ENCODE measurements around the gene CDC42SE2. TPM values are rescaled to one million over a fixed set of nuclear protein-coding genes. Genes with fewer than 3 reads are reported as not detected.
"Not testable (repeated sequence)": the region's sequence is repeated elsewhere in the genome, so short reads cannot be mapped to it uniquely, and the experiment has no call there.

Gene CDC42SE2
- total RNA-seq, 2 experiments from 2014 or later = 100 to 102 TPM

DNA sequence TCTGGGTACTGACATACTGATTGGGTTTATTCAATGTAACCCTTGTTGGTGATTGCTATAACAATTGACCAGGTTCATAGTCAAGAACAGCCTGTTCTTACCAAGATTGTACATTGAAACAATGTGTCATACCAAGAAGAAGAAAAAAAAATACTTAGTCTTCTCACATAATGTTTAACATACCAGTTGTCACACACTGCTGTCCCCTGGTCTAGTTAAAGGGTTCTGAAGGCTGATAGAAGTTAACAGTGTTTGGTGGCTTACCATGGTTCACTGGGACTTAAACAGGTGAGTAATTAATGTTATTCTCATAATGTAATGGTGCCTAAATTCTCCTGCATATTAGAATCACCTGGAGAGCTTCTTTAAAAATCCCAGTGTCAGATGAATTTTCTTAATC is 18.5 kb upstream of the CDC42SE2 start:
- Mint-ChIP-seq H3K36me3 (ENCODE audit: low read depth) (peaks cover 1% of the 10 kb centered on the region), H3K9me3 (peaks cover 2% of the 10 kb centered on the region), H3K27ac (no peak overlapping the region), H3K27me3 (no peaks in the 10 kb centered on the region), H3K4me3 (no peak overlapping the region), H3K4me1 (ENCODE audit: low read depth) (peaks cover 28% of the 10 kb centered on the region)
- intact Hi-C loops (cut with micrococcal nuclease) = no loop called here
- ChIA-PET CTCF (interaction anchor here (1.4 to 1.5 kb wide), 2 partner anchors 9 to 20 kb away, joined by 3 to 4 read pairs; no protein-coding TSS in a partner anchor), POLR2A (interaction anchor here (1.2 to 1.3 kb wide), 2 partner anchors 9 to 19 kb away, joined by 3 read pairs; partner anchors contain the start of gene CDC42SE2)
- DNase-seq = no peak
- TF ChIP-seq, protein P1, sequence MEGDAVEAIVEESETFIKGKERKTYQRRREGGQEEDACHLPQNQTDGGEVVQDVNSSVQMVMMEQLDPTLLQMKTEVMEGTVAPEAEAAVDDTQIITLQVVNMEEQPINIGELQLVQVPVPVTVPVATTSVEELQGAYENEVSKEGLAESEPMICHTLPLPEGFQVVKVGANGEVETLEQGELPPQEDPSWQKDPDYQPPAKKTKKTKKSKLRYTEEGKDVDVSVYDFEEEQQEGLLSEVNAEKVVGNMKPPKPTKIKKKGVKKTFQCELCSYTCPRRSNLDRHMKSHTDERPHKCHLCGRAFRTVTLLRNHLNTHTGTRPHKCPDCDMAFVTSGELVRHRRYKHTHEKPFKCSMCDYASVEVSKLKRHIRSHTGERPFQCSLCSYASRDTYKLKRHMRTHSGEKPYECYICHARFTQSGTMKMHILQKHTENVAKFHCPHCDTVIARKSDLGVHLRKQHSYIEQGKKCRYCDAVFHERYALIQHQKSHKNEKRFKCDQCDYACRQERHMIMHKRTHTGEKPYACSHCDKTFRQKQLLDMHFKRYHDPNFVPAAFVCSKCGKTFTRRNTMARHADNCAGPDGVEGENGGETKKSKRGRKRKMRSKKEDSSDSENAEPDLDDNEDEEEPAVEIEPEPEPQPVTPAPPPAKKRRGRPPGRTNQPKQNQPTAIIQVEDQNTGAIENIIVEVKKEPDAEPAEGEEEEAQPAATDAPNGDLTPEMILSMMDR (IDR thresholded peaks at IDR 0.05) = no peak
- ATAC-seq = no peak

DNA sequence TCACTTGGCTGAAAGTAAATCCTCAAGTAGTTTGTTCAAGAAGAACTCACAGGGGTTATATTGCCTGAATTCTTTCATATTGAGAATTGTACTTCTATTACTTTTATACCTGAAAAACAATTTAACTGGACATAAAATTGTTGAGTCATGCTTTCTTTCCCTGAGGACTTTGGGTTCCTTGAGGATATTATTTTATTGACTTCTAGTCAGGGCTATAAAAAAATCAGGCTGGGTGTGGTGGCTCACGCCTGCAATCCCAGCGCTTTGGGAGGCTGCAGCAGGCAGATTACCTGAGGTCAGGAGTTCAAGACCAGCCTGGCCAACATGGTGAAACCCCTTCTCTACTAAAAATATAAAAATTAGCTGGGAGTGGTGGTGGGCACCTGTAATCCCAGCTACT is 17.9 kb upstream of the CDC42SE2 start:
- ChIA-PET CTCF (interaction anchor here (1.4 to 1.5 kb wide), 2 partner anchors 9 to 20 kb away, joined by 3 to 4 read pairs; no protein-coding TSS in a partner anchor), POLR2A (interaction anchor here (0.6 to 1.3 kb wide), 3 partner anchors 8 to 35 kb away, joined by 3 read pairs; partner anchors contain the start of gene CDC42SE2)
- no peak overlapping the region for H3K27ac Mint-ChIP-seq
- no peak for ATAC-seq
- H3K36me3 Mint-ChIP-seq (ENCODE audit: low read depth) = peaks cover 1% of the 10 kb centered on the region
- H3K4me3 Mint-ChIP-seq = no peak overlapping the region
- H3K27me3 Mint-ChIP-seq = no peaks in the 10 kb centered on the region
- no peak for DNase-seq
- peaks cover 2% of the 10 kb centered on the region for H3K9me3 Mint-ChIP-seq
- intact Hi-C loops (cut with micrococcal nuclease) = no loop called here
- peaks cover 33% of the 10 kb centered on the region for H3K4me1 Mint-ChIP-seq (ENCODE audit: low read depth)
- TF ChIP-seq, protein P1 (IDR thresholded peaks at IDR 0.05) = no peak

DNA sequence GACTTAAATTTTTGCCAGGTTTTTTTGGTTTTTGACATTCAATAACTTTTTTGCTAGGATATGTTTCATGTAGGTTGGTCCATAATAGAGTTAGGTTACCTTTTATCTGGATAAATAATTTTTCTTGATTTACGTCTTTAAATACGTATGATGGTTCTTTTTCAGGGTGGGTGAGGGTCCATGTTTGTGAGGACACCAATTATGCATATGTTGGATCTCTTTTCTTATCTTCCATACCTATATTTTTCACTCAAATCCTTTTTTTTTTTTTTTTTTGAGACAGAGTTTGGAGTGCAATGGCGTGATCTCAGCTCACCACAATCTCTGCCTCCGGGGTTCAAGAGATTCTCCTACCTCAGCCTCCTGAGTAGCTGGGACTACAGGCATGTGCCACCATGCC is 17.3 kb upstream of the CDC42SE2 start:
- Mint-ChIP-seq H3K9me3 (peaks cover 2% of the 10 kb centered on the region), H3K4me1 (ENCODE audit: low read depth) (peaks cover 38% of the 10 kb centered on the region), H3K36me3 (ENCODE audit: low read depth) (peaks cover 1% of the 10 kb centered on the region), H3K27ac (no peak overlapping the region), H3K27me3 (no peaks in the 10 kb centered on the region), H3K4me3 (no peak overlapping the region)
- ATAC-seq = no peak
- no peak for DNase-seq
- intact Hi-C loops (cut with micrococcal nuclease) = no loop called here
- TF ChIP-seq, protein P1 (IDR thresholded peaks at IDR 0.05) = no peak
- POLR2A ChIA-PET = interaction anchor here (0.6 to 1.3 kb wide), 2 partner anchors 18 to 35 kb away, joined by 3 read pairs; partner anchors contain the start of gene CDC42SE2
- CTCF ChIA-PET = no interaction called here

DNA sequence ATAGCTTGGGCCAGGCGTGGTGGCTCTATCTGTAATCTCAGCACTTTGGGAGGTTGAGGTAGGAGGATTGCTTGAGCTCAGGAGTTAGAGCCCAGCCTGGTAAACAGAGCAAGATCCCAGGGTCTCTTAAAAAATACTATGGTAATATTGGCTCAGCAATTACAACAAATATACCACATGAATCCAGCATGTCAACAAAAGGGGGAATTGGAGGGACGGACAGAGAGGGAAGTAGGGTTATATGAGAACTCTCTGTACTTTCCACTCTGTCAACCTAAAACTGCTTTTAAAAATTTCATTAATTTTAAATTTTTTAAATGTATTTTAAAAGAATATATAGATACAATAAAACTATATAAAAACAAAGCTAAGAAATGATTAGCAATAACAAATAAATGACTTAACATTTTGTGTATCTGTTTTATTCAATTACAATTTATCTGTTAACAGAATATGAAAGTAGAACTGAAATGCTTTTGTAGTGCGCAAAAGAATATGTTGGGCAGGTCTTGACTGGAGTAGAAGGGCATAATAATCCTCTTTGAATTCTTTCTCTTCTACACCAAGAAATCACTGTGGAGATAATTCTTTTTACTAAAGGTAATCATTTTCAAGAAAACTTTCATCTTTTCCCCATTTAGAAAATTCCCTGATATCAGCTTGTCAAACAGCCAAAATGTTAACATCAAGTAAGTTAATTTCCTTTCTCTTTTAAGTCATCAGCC is 12.9 kb upstream of the CDC42SE2 start:
- H3K27me3 Mint-ChIP-seq = no peaks in the 10 kb centered on the region
- intact Hi-C loops (cut with micrococcal nuclease) = no loop called here
- H3K4me1 Mint-ChIP-seq (ENCODE audit: low read depth) = peaks cover 43% of the 10 kb centered on the region
- CTCF ChIA-PET = interaction anchor here (0.8 to 1.9 kb wide), 6 partner anchors 12 to 56 kb away, joined by 3 to 6 read pairs (median 3); no protein-coding TSS in a partner anchor
- peaks cover 2% of the 10 kb centered on the region for H3K9me3 Mint-ChIP-seq
- TF ChIP-seq, protein P1 (IDR thresholded peaks at IDR 0.05) = no peak
- DNase-seq (no peak), ATAC-seq (no peak)
- peaks cover 7% of the 10 kb centered on the region for H3K36me3 Mint-ChIP-seq (ENCODE audit: low read depth)
- POLR2A ChIA-PET = interaction anchor here (0.7 to 7.6 kb wide), 7 partner anchors 18 to 87 kb away, joined by 3 to 170 read pairs (median 4); partner anchors contain the start of gene CDC42SE2
- peak overlapping the region; percentile 96 for H3K27ac Mint-ChIP-seq
- peak overlapping the region; percentile 68 for H3K4me3 Mint-ChIP-seq

DNA sequence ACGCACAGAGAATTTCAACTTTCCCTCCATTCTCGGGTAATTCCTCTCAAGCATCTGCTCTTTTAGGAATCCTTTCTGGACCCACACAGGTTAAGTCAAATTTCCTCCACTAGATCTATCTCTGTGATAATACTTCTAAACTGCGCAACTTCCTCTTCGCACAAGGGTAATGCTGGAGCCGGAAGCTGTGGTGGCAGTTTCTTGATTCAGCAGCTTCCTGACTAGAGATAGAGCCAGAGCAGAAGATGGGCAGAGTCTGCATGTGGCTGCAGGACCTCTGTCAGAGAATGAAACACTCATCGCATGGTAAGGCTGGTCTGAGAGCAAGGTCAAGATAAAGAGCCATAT is 11.1 kb upstream of the CDC42SE2 start:
- CTCF ChIA-PET = interaction anchor here (0.7 to 1.9 kb wide), 5 partner anchors 12 to 163 kb away, joined by 3 to 25 read pairs (median 4); partner anchors contain the start of gene CDC42SE2
- ATAC-seq = peak; percentile 68
- H3K4me3 Mint-ChIP-seq = peak overlapping the region; percentile 86
- POLR2A ChIA-PET = interaction anchor here (0.6 to 7.6 kb wide), 19 partner anchors 13 to 218 kb away, joined by 3 to 170 read pairs (median 4); partner anchors contain the start of genes CDC42SE2 and HINT1
- TF ChIP-seq, protein P1 (IDR thresholded peaks at IDR 0.05) = no peak
- no peaks in the 10 kb centered on the region for H3K9me3 Mint-ChIP-seq
- no peaks in the 10 kb centered on the region for H3K27me3 Mint-ChIP-seq
- peaks cover 55% of the 10 kb centered on the region for H3K4me1 Mint-ChIP-seq (ENCODE audit: low read depth)
- intact Hi-C loops (cut with micrococcal nuclease) = loop anchor here (1.0 kb wide), 1 partner anchor 87 kb away; the partner anchor contains the start of gene HINT1
- DNase-seq = peak; percentile 90
- peak overlapping the region; percentile 96 for H3K27ac Mint-ChIP-seq
- H3K36me3 Mint-ChIP-seq (ENCODE audit: low read depth) = peaks cover 17% of the 10 kb centered on the region

DNA sequence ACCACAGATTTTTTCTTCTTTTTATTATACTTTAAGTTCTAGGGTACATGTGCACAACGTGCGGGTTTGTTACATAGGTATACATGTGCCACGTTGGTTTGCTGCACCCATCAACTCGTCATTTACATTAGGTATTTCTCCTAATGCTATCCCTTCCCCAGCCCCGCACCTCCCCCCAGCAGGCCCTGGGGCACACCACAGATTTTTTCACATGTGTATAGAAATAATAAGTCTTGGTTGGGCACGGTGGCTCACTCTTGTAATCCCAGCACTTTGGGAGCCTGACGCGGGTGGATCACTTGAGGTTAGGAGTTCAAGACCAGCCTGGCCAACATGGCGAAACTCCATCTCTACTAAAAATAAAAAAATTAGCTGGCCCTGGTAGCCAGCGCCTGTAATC is 9.8 kb upstream of the CDC42SE2 start:
- CTCF ChIA-PET = interaction anchor here (0.7 to 1.5 kb wide), 4 partner anchors 12 to 137 kb away, joined by 3 to 10 read pairs (median 3); no protein-coding TSS in a partner anchor

More for the DNA sequence above, 9.8 kb upstream of the CDC42SE2 start:
- peak overlapping the region; percentile 96 for H3K27ac Mint-ChIP-seq
- H3K27me3 Mint-ChIP-seq, H3K9me3 Mint-ChIP-seq, ATAC-seq: not testable (repeated sequence)
- POLR2A ChIA-PET = interaction anchor here (0.8 to 7.6 kb wide), 11 partner anchors 8 to 162 kb away, joined by 3 to 170 read pairs (median 3); partner anchors contain the start of gene CDC42SE2
- intact Hi-C loops (cut with micrococcal nuclease) = loop anchor here (2.0 kb wide), 1 partner anchor 83 kb away; the partner anchor contains the start of gene LYRM7
- H3K4me3 Mint-ChIP-seq = peak overlapping the region; percentile 86
- DNase-seq = peak; percentile 61
- H3K36me3 Mint-ChIP-seq (ENCODE audit: low read depth) = peaks cover 30% of the 10 kb centered on the region
- peaks cover 64% of the 10 kb centered on the region for H3K4me1 Mint-ChIP-seq (ENCODE audit: low read depth)

All from activated CD8-positive, alpha-beta T cell treated with anti-CD3 and anti-CD28 coated beads for 36 hours (primary cell).